Caco-2 (cell line): ENCODE results near the gene ALDH3A1. TPM values are rescaled to one million over a fixed set of nuclear protein-coding genes. Genes with fewer than 3 reads are reported as not detected.

Source experiments
- BruUV-seq: library from RNA; stranded (reverse); fragments of 400-500 nt; replicated peaks from 2 replicates; lab custom pipeline; 2021; lab: Mats Ljungman, UMichigan
- CTCF ChIA-PET: fragments of 300-600 bp; sonication (Branson Sonifier 250); formaldehyde crosslinking; loops from one replicate; lab custom pipeline; 2022; ENCODE audit warnings: antibody characterized with exemption; lab: Charles Lee
- POLR2A ChIA-PET: fragments of 300-600 bp; sonication (Branson Sonifier 250); formaldehyde crosslinking; loops from one replicate; lab custom pipeline; 2022; ENCODE audit warnings: antibody characterized with exemption; lab: Charles Lee
- DNase-seq, 2 experiments: peaks; one replicate each; pipeline versions ENCODE4 v3.0.0 to v3.0.0-alpha.2; 2020 to 2022
- H3K27me3 ChIP-seq: replicated peaks from 2 replicates; pipeline ENCODE4 v1.6.0; 2011; ENCODE audit warnings: low read length; ENCODE audit not compliant: control insufficient read depth, insufficient read depth
- H3K36me3 ChIP-seq: 2 replicates; pipeline ENCODE4 v1.5.1; 2011; ENCODE audit warnings: low read length; ENCODE audit not compliant: control insufficient read depth, insufficient read depth
- H3K4me1 ChIP-seq: fragments of 250-450 bp; sonication (Bioruptor Pico); 2 replicates; pipeline ENCODE4 v1.5.1; 2020; ENCODE audit warnings: mild to moderate bottlenecking
- H3K4me3 ChIP-seq: 2 replicates; pipeline ENCODE4 v1.5.1; 2011; ENCODE audit warnings: low read depth, mild to moderate bottlenecking, control low read depth, low read length
- H3K9me3 ChIP-seq: fragments of 250-450 bp; sonication (Bioruptor Pico); 2 replicates; pipeline ENCODE4 v1.5.1; 2020; ENCODE audit warnings: mild to moderate bottlenecking, moderate library complexity
- H3K27ac Mint-ChIP-seq: one replicate; pipeline ENCODE4 v1.8.0; 2022; ENCODE audit warnings: mixed read lengths; ENCODE audit not compliant: unreplicated experiment
- H3K27me3 Mint-ChIP-seq: one replicate; pipeline ENCODE4 v1.8.0; 2022; ENCODE audit warnings: mixed read lengths; ENCODE audit not compliant: insufficient read depth, unreplicated experiment
- H3K36me3 Mint-ChIP-seq: one replicate; pipeline ENCODE4 v1.8.0; 2022; ENCODE audit warnings: mild to moderate bottlenecking, mixed read lengths; ENCODE audit not compliant: insufficient read depth, unreplicated experiment
- H3K4me1 Mint-ChIP-seq: one replicate; pipeline ENCODE4 v1.8.0; 2022; ENCODE audit warnings: low read depth, mixed read lengths; ENCODE audit not compliant: unreplicated experiment
- H3K4me3 Mint-ChIP-seq: one replicate; pipeline ENCODE4 v1.8.0; 2022; ENCODE audit warnings: mild to moderate bottlenecking, moderate library complexity, mixed read lengths; ENCODE audit not compliant: unreplicated experiment
- H3K9me3 Mint-ChIP-seq: one replicate; pipeline ENCODE4 v1.8.0; 2022; ENCODE audit warnings: mixed read lengths; ENCODE audit not compliant: unreplicated experiment
- intact Hi-C: fragments of 100-400 bp; cut with micrococcal nuclease; formaldehyde crosslinking; loops from one replicate; pipeline ENCODE4 v1.10.0; 2022; ENCODE audit not compliant: unreplicated experiment
- total RNA-seq: library from RNA; stranded (reverse); gene quantifications from 2 replicates; pipeline ENCODE4 v1.2.3, GENCODE V29; 2022
- TF ChIP-seq, protein P1 (sequence below), 2 experiments: fragments of 200-600 bp in 1 of 2; IDR thresholded peaks; 1 replicate in 1 of 2; 2 replicates in 1 of 2; pipeline versions ENCODE4 v1.5.1 to v1.8.0; 2011 to 2022; ENCODE audit warnings: antibody characterized with exemption in 1 of 2, control low read depth in 1 of 2, inconsistent platforms in 1 of 2, low read depth in 1 of 2, low read length in 1 of 2, mild to moderate bottlenecking in 1 of 2, moderate library complexity in 1 of 2; ENCODE audit not compliant: insufficient read depth in 1 of 2, severe bottlenecking in 1 of 2, unreplicated experiment in 1 of 2

ALDH3A1 gene
- total RNA-seq, 1 experiment from 2014 or later: 8.3 TPM

DNA sequence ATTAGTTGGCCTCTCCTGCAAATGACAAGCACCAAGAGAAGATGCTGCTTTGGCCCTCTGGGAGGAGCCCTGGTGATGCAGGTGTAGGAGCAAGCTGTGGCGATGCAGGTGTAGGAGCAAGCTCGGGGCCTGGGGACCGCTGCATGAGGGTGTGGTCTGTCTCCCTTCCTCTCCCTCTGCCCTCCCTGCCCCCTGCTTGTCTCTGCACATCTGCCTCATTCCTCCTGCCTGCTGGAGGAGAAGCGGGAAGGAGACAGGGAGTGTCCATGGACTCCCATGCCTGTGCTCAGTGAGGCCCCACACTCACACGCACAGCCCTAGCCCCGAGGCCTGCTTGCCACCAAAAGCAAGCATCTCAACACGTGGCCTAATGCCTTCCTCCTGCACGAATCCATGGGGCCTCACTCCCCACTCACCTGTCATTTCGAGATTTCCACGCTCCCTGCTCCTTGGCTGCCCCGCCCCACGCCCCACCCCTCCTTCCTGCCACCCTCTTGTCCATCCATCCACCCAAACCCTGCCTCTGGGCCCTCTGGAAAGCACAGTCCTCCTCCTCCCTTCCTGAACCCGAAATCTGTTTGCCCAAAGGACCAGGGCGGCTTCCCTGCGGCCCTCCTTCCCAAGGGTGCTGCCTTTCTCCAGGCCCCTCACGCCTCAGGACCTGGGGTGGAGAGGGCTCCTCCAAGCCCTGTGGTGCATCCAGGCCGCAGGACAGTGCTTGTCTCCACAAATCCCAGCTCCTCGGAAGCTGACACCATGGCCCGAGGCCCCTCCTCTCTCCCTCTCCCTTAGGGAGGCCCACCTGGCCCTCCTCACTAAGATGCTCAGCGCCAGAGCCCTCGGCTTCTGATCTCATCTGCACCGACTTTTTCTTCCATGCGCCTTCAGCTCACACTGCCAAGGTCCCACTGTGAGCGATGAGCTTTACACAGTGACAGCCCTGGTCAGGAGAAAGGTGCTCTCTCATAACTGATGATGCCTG is 11.8 kb upstream of the ALDH3A1 start:
- CTCF ChIA-PET: interaction anchor here (0.6 to 0.7 kb wide), 2 partner anchors 11 to 348 kb away, joined by 3 read pairs; no protein-coding TSS in a partner anchor
- no peaks in the 10 kb centered on the region for H3K27me3 Mint-ChIP-seq
- H3K36me3 Mint-ChIP-seq: no peaks in the 10 kb centered on the region

GRCh38 chr17:19757536-19758180 is 9.6 kb upstream of the ALDH3A1 start:
- intact Hi-C loops: no loop called here
- Histone ChIP-seq H3K4me3 (no peak overlapping the region), H3K4me1 (0 out of 2 replicates have a peak, but pooled peaks cover 2% of the 10 kb centered on the region), H3K36me3 (no peaks in the 10 kb centered on the region), H3K27me3 (no peaks in the 10 kb centered on the region), H3K9me3 (no peaks in the 10 kb centered on the region)
- H3K4me3 Mint-ChIP-seq: no peak overlapping the region
- H3K27ac Mint-ChIP-seq: no peak overlapping the region
- H3K27me3 Mint-ChIP-seq: no peaks in the 10 kb centered on the region
- no TSS peak for BruUV-seq
- ChIA-PET POLR2A (interaction anchor here (0.6 kb wide), 1 partner anchor 41 kb away, joined by 3 read pairs; the partner anchor contains the start of gene SLC47A2), CTCF (no interaction called here)
- no peaks in the 10 kb centered on the region for H3K9me3 Mint-ChIP-seq
- no peak for DNase-seq
- no peaks in the 10 kb centered on the region for H3K4me1 Mint-ChIP-seq
- no peaks in the 10 kb centered on the region for H3K36me3 Mint-ChIP-seq
- TF ChIP-seq, protein P1, sequence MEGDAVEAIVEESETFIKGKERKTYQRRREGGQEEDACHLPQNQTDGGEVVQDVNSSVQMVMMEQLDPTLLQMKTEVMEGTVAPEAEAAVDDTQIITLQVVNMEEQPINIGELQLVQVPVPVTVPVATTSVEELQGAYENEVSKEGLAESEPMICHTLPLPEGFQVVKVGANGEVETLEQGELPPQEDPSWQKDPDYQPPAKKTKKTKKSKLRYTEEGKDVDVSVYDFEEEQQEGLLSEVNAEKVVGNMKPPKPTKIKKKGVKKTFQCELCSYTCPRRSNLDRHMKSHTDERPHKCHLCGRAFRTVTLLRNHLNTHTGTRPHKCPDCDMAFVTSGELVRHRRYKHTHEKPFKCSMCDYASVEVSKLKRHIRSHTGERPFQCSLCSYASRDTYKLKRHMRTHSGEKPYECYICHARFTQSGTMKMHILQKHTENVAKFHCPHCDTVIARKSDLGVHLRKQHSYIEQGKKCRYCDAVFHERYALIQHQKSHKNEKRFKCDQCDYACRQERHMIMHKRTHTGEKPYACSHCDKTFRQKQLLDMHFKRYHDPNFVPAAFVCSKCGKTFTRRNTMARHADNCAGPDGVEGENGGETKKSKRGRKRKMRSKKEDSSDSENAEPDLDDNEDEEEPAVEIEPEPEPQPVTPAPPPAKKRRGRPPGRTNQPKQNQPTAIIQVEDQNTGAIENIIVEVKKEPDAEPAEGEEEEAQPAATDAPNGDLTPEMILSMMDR (IDR thresholded peaks at IDR 0.05; ENCODE audit: insufficient read depth in 1 of 2, low read depth in 1 of 2, low read length in 1 of 2, severe bottlenecking in 1 of 2, unreplicated experiment in 1 of 2): no peak

More for the DNA sequence above, 11.8 kb upstream of the ALDH3A1 start:
- H3K4me3 Mint-ChIP-seq: no peak overlapping the region
- POLR2A ChIA-PET: no interaction called here
- no peak overlapping the region for H3K27ac Mint-ChIP-seq
- Histone ChIP-seq H3K27me3 (no peaks in the 10 kb centered on the region), H3K4me1 (no peaks in the 10 kb centered on the region), H3K9me3 (no peaks in the 10 kb centered on the region), H3K36me3 (no peaks in the 10 kb centered on the region), H3K4me3 (no peak overlapping the region)
- H3K4me1 Mint-ChIP-seq: no peaks in the 10 kb centered on the region
- no peak for DNase-seq
- no peaks in the 10 kb centered on the region for H3K9me3 Mint-ChIP-seq
- TF ChIP-seq, protein P1 (IDR thresholded peaks at IDR 0.05; ENCODE audit: insufficient read depth in 1 of 2, low read depth in 1 of 2, low read length in 1 of 2, severe bottlenecking in 1 of 2, unreplicated experiment in 1 of 2): no peak
- BruUV-seq: no TSS peak
- intact Hi-C loops: loop anchor here (5.0 kb wide), 1 partner anchor 58 kb away; no protein-coding TSS in a partner anchor

DNA sequence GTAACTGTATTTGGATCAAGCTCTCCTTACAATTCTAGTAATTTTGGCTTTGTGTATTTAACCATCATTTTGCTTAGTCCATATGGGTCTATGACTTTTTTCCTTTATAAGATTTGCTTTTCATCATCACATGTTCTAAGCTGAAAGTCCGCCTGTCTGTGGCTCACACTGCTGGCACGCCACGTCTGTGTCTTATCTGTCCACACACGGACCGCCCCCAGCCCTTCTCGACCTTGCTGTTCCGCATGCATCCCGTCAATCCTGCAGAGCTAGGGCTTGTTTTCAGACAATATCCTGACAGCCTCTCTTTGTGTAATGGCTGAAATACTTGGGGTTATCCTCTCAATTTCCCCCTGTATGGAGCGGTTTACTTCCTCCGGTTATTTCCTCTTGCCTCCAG is 8.4 kb upstream of the ALDH3A1 start:
- Mint-ChIP-seq H3K9me3 (no peaks in the 10 kb centered on the region), H3K4me1 (no peaks in the 10 kb centered on the region), H3K36me3 (no peaks in the 10 kb centered on the region), H3K27ac (no peak overlapping the region), H3K27me3 (no peaks in the 10 kb centered on the region), H3K4me3 (no peak overlapping the region)
- Histone ChIP-seq H3K36me3 (no peaks in the 10 kb centered on the region), H3K4me1 (0 out of 2 replicates have a peak, but pooled peaks cover 6% of the 10 kb centered on the region), H3K4me3 (no peak overlapping the region), H3K27me3 (no peaks in the 10 kb centered on the region), H3K9me3 (no peaks in the 10 kb centered on the region)
- TF ChIP-seq, protein P1 (IDR thresholded peaks at IDR 0.05; ENCODE audit: insufficient read depth in 1 of 2, low read depth in 1 of 2, low read length in 1 of 2, severe bottlenecking in 1 of 2, unreplicated experiment in 1 of 2): no peak
- BruUV-seq: no TSS peak
- DNase-seq: no peak
- ChIA-PET POLR2A (no interaction called here), CTCF (no interaction called here)
- intact Hi-C loops: no loop called here
